Esophagus muscularis mucosa (tissue), 4 donors: ENCODE results near the gene SHISA6. TPM values are rescaled to one million over a fixed set of nuclear protein-coding genes. Genes with fewer than 3 reads are reported as not detected.

Experiments used
- DNase-seq: peaks from one replicate; pipeline ENCODE4 v3.0.0-alpha.2; 2017; ENCODE audit errors: extremely low spot score
- H3K27ac ChIP-seq, 4 donors: fragments of 200-600 bp; sonication (generic); replicated peaks in 1 of 4; 1 replicate in 3 of 4; 2 replicates in 1 of 4; pipeline ENCODE4 v1.5.1; 2016 to 2019; ENCODE audit warnings: mild to moderate bottlenecking in 1 of 4
- H3K27me3 ChIP-seq, 4 donors: fragments of 200-600 bp; sonication (generic); one replicate each; pipeline versions ENCODE4 v1.5.1 to v1.6.0; 2016 to 2019
- H3K36me3 ChIP-seq, 4 donors: fragments of 200-600 bp; sonication (generic); one replicate each; pipeline ENCODE4 v1.5.1; 2016 to 2019
- H3K4me1 ChIP-seq, 4 donors: fragments of 200-600 bp; sonication (generic); one replicate each; pipeline ENCODE4 v1.5.1; 2016 to 2019
- H3K4me3 ChIP-seq, 4 donors: fragments of 200-600 bp; sonication (generic); 1 replicate in 2 of 4; 2 replicates in 2 of 4; pipeline ENCODE4 v1.5.1; 2016 to 2019; ENCODE audit warnings: mild to moderate bottlenecking in 4 of 4, moderate library complexity in 1 of 4
- H3K9me3 ChIP-seq, 4 donors: fragments of 200-600 bp; sonication (generic); 1 replicate in 3 of 4; 2 replicates in 1 of 4; pipeline ENCODE4 v1.5.1; 2016 to 2019
- CTCF ChIP-seq, 3 experiments: fragments of 200-600 bp in 2 of 3; fragments of 450-650 bp in 1 of 3; sonication (generic) in 2 of 3; IDR thresholded peaks; one replicate each; pipeline ENCODE4 v1.5.1; 2017 to 2019; ENCODE audit warnings: antibody characterized with exemption in 3 of 3, mild to moderate bottlenecking in 2 of 3, moderate library complexity in 1 of 3
- EP300 ChIP-seq: sonication (generic); formaldehyde crosslinking; IDR thresholded peaks from one replicate; pipeline ENCODE4 v1.6.1; 2017; ENCODE audit warnings: antibody characterized with exemption
- POLR2A ChIP-seq: fragments of 450-650 bp; IDR thresholded peaks from one replicate; pipeline ENCODE4 v1.6.1; 2017; ENCODE audit warnings: antibody characterized with exemption, moderate library complexity, mild to moderate bottlenecking, low read depth
- POLR2AphosphoS5 ChIP-seq, 2 donors: sonication (generic); formaldehyde crosslinking; IDR thresholded peaks; one replicate each; pipeline ENCODE4 v1.6.1; 2017; ENCODE audit warnings: antibody characterized with exemption in 2 of 2
- WGBS: methylation state at CpG from one replicate; pipeline ENCODE4 v1.1.5; 2018; 5-methylcytosine and 5-hydroxymethylcytosine counted together
- intact Hi-C: fragments of 100-400 bp; cut with DNase I; formaldehyde crosslinking; loops from one replicate; pipeline ENCODE4 v1.15.1; 2023
- total RNA-seq, 4 donors: library from RNA; depleted of rRNA; stranded (reverse); fragments of >200 nt; gene quantifications; one replicate each; pipeline versions ENCODE4 v1.1.0 to v1.2.1, GENCODE V29; 2016

SHISA6 gene
- total RNA-seq, 4 donors from 2014 or later: 0.83 to 1.7 (median 1.4) TPM

GRCh38 chr17:11387610-11388009, 146.6 kb downstream of the SHISA6 start:
- no peak overlapping the region for H3K27ac ChIP-seq
- H3K9me3 ChIP-seq: peaks cover 0 to 8% (median 3%) of the 10 kb centered on the region in 4 donors
- no peak for DNase-seq
- intact Hi-C loops: no loop called here
- TF ChIP-seq EP300 (no peak), POLR2A (no peak), POLR2AphosphoS5 (IDR thresholded peaks at IDR 0.05) (no peak), CTCF (IDR thresholded peaks at IDR 0.05) (no peak)
- WGBS: 53% methylated on average over 2 of the region's 2 CpGs
- no peaks in the 10 kb centered on the region for H3K36me3 ChIP-seq
- H3K4me3 ChIP-seq: no peak overlapping the region
- no peaks in the 10 kb centered on the region for H3K27me3 ChIP-seq
- H3K4me1 ChIP-seq: no peaks in the 10 kb centered on the region

- H3K27me3 ChIP-seq: no peaks in the 10 kb centered on the region
- no peak overlapping the region for H3K4me3 ChIP-seq
- intact Hi-C loops: no loop called here
- TF ChIP-seq POLR2AphosphoS5 (IDR thresholded peaks at IDR 0.05): no peak
- no peak for TF ChIP-seq CTCF (IDR thresholded peaks at IDR 0.05)
- no peak for TF ChIP-seq EP300
- TF ChIP-seq POLR2A: no peak
- no peak for DNase-seq
- H3K9me3 ChIP-seq: peaks cover 0 to 8% (median 3%) of the 10 kb centered on the region in 4 donors
- no peaks in the 10 kb centered on the region for H3K36me3 ChIP-seq
- WGBS: 67% methylated on average over 5 of the region's 6 CpGs
- H3K4me1 ChIP-seq: no peaks in the 10 kb centered on the region
- no peak overlapping the region for H3K27ac ChIP-seq
Observed at GRCh38 chr17:11388054-11388453, 147.0 kb downstream of the SHISA6 start.

- no peak for DNase-seq
- H3K9me3 ChIP-seq: peaks cover 0 to 8% (median 3%) of the 10 kb centered on the region in 4 donors
- H3K36me3 ChIP-seq: no peaks in the 10 kb centered on the region
- TF ChIP-seq EP300 (no peak), CTCF (IDR thresholded peaks at IDR 0.05) (no peak), POLR2AphosphoS5 (IDR thresholded peaks at IDR 0.05) (no peak), POLR2A (no peak)
- H3K27me3 ChIP-seq: no peaks in the 10 kb centered on the region
- no peak overlapping the region for H3K4me3 ChIP-seq
- WGBS: 89% methylated on average over 2 of the region's 2 CpGs
- H3K4me1 ChIP-seq: no peaks in the 10 kb centered on the region
- intact Hi-C loops: no loop called here
- no peak overlapping the region for H3K27ac ChIP-seq
Observed at GRCh38 chr17:11389583-11389982, 148.6 kb downstream of the SHISA6 start.

DNA sequence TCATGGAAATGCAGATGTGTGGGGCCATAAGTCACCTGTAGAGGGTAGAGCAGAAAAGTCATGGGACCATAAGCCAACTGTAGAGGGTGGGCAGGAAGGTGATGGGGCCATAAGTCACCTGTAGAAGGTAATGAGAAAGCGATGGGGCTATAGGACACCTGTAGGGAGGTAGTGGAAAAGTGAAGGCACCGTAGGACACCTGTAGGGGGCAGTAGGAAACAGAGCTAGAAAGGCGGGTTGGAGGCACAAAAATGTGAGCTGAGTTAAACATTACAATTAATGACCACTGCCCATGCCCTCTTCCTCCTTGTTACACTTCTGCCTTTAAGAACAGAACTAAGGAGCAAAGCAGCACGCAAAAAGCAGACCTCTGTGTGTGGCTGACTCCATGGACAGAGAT, 150.1 kb downstream of the SHISA6 start:
- no peak for DNase-seq
- TF ChIP-seq EP300: no peak
- TF ChIP-seq CTCF (IDR thresholded peaks at IDR 0.05): no peak
- no peak for TF ChIP-seq POLR2AphosphoS5 (IDR thresholded peaks at IDR 0.05)
- TF ChIP-seq POLR2A: no peak
- intact Hi-C loops: no loop called here

More for the DNA sequence above, 150.1 kb downstream of the SHISA6 start:
- no peaks in the 10 kb centered on the region for H3K27me3 ChIP-seq
- H3K4me1 ChIP-seq: no peaks in the 10 kb centered on the region
- no peaks in the 10 kb centered on the region for H3K36me3 ChIP-seq
- peaks cover 0 to 8% (median 3%) of the 10 kb centered on the region in 4 donors for H3K9me3 ChIP-seq
- no peak overlapping the region for H3K27ac ChIP-seq
- H3K4me3 ChIP-seq: no peak overlapping the region
- WGBS: 58% methylated on average over 4 of the region's 4 CpGs
